K562 (cell line): ENCODE results near the gene KRTAP2-4. TPM values are rescaled to one million over a fixed set of nuclear protein-coding genes. Genes with fewer than 3 reads are reported as not detected.

ENCODE experiments used
- ATAC-seq: fragments of 200-7000 bp; cut with Tn5 transposase; 3 replicates; pipeline ENCODE4 v1.9.1; 2020; ENCODE audit warnings: moderate library complexity
- BruUV-seq: library from RNA; stranded (reverse); fragments of 400-500 nt; replicated peaks from 2 replicates; lab custom pipeline; 2021; lab: Mats Ljungman, UMichigan
- CTCF ChIA-PET: fragments of 300-600 bp; formaldehyde crosslinking; extraction: SDS; loops from one replicate; lab custom pipeline; 2021; ENCODE audit warnings: low intra/inter-chr PET ratio; lab: Yijun Ruan, JAX
- POLR2A ChIA-PET: fragments of 300-600, 350-650 bp; sonication (Branson Sonifier 250); formaldehyde crosslinking; extraction: SDS; loops from one replicate; lab custom pipeline; 2021; ENCODE audit warnings: antibody characterized with exemption, inconsistent platforms; lab: Yijun Ruan, JAX
- DNase-seq, 4 experiments: peaks; one replicate each; pipeline versions ENCODE4 v3.0.0 to v3.0.0-alpha.2; 2011 to 2018; ENCODE audit warnings: low spot score in 3 of 4, mixed read lengths in 3 of 4; ENCODE audit errors: extremely low read depth in 1 of 4
- FAIRE-seq: peaks from 2 replicates; lab custom pipeline; 2011; peaks lifted over from hg19 to GRCh38; lab: Jason Lieb, UNC
- H2AFZ ChIP-seq: 2 replicates; pipeline ENCODE4 v1.6.0; 2011; ENCODE audit warnings: low read depth, low read length, control low read depth, inconsistent platforms
- H3K27ac ChIP-seq: fragments of 200-600 bp; 3 replicates; pipeline ENCODE4 v1.8.0; 2011; ENCODE audit warnings: low read depth, mild to moderate bottlenecking, control low read depth, inconsistent platforms, low read length, moderate library complexity, mixed read lengths; ENCODE audit errors: extremely low read depth
- H3K27me3 ChIP-seq, 2 experiments: fragments of 300-600 bp in 1 of 2; 2 replicates in 1 of 2; 3 replicates in 1 of 2; pipeline versions ENCODE4 v1.6.0 to v1.8.0; 2011; ENCODE audit warnings: inconsistent platforms in 2 of 2, low read length in 2 of 2, mild to moderate bottlenecking in 1 of 2, mixed read lengths in 1 of 2, moderate library complexity in 1 of 2; ENCODE audit not compliant: control insufficient read depth in 2 of 2, insufficient read depth in 2 of 2
- H3K36me3 ChIP-seq: fragments of 300-600 bp; 3 replicates; pipeline ENCODE4 v1.8.0; 2011; ENCODE audit warnings: mild to moderate bottlenecking, low read length, inconsistent platforms; ENCODE audit not compliant: control insufficient read depth, insufficient read depth
- H3K4me1 ChIP-seq, 2 experiments: fragments of 200-600 bp in 1 of 2; replicated peaks in 1 of 2; 2 replicates in 1 of 2; 3 replicates in 1 of 2; pipeline versions ENCODE4 v1.5.1 to v1.8.0; 2011; ENCODE audit warnings: inconsistent platforms in 2 of 2, low read length in 2 of 2, mild to moderate bottlenecking in 1 of 2, mixed read lengths in 1 of 2, moderate library complexity in 1 of 2; ENCODE audit not compliant: control insufficient read depth in 2 of 2, insufficient read depth in 2 of 2
- H3K4me2 ChIP-seq: 2 replicates; pipeline ENCODE4 v1.6.1; 2011; ENCODE audit warnings: low read length, control low read depth, inconsistent platforms, mixed read lengths; ENCODE audit not compliant: insufficient read depth
- H3K4me3 ChIP-seq: fragments of 200-600 bp; sonication (generic), shearing (Covaris generic); 2 replicates; pipeline ENCODE4 v1.5.1; 2016; ENCODE audit warnings: control low read depth, inconsistent platforms
- H3K79me2 ChIP-seq: fragments of 200-600 bp; 3 replicates; pipeline ENCODE4 v1.8.0; 2011; ENCODE audit warnings: low read length, inconsistent platforms; ENCODE audit not compliant: control insufficient read depth, insufficient read depth
- H3K9ac ChIP-seq, 2 experiments: 2 replicates each; pipeline versions ENCODE4 v1.6.0 to v1.6.1; 2011; ENCODE audit warnings: low read depth in 2 of 2, low read length in 2 of 2, control low read depth in 1 of 2, inconsistent platforms in 1 of 2, mild to moderate bottlenecking in 1 of 2, mixed read lengths in 1 of 2; ENCODE audit not compliant: insufficient read depth in 1 of 2
- H3K9me1 ChIP-seq: one replicate; pipeline ENCODE4 v1.6.0; 2011; ENCODE audit warnings: inconsistent platforms, mild to moderate bottlenecking, low read length, moderate library complexity; ENCODE audit not compliant: control insufficient read depth, insufficient read depth
- H3K9me3 ChIP-seq: replicated peaks from 2 replicates; pipeline ENCODE4 v1.5.1; 2011; ENCODE audit warnings: low read depth, low read length, inconsistent platforms; ENCODE audit not compliant: control insufficient read depth, insufficient read depth
- H4K20me1 ChIP-seq: replicated peaks from 2 replicates; pipeline ENCODE4 v1.6.1; 2011; ENCODE audit warnings: low read length, inconsistent platforms, mixed read lengths; ENCODE audit not compliant: control insufficient read depth, insufficient read depth
- CBX8 ChIP-seq: fragments of 200-600 bp; sonication (generic); IDR thresholded peaks from 2 replicates; pipeline ENCODE4 v1.6.1; 2012; ENCODE audit warnings: borderline replicate concordance, mixed run types, low read depth, mild to moderate bottlenecking, moderate library complexity, mixed read lengths, low read length, control low read depth, inconsistent platforms; ENCODE audit not compliant: poor library complexity, severe bottlenecking; ENCODE audit errors: extremely low read depth
- CHD1 ChIP-seq: fragments of 200-600 bp; sonication (generic); IDR thresholded peaks from one replicate; pipeline ENCODE4 v1.6.1; 2012; ENCODE audit warnings: mild to moderate bottlenecking, moderate library complexity, low read length, inconsistent platforms
- NCOA1 ChIP-seq: fragments of 450-650 bp; IDR thresholded peaks from 2 replicates; pipeline ENCODE4 v1.6.1; 2016; ENCODE audit warnings: low read depth
- NFYB ChIP-seq: IDR thresholded peaks from 2 replicates; pipeline ENCODE4 v1.6.1; 2011; ENCODE audit warnings: mild to moderate bottlenecking, moderate library complexity; ENCODE audit not compliant: insufficient read length; ENCODE audit errors: extremely low read depth
- NKRF ChIP-seq: fragments of 450-650 bp; IDR thresholded peaks from 2 replicates; pipeline ENCODE4 v1.6.1; 2016; ENCODE audit warnings: borderline replicate concordance
- NR2F6 ChIP-seq: fragments of 450-650 bp; formaldehyde crosslinking; IDR thresholded peaks from 2 replicates; pipeline ENCODE4 v1.4.0; 2020; ENCODE audit warnings: mild to moderate bottlenecking
- POLR2H ChIP-seq: IDR thresholded peaks from 2 replicates; pipeline ENCODE4 v1.6.1; 2016; ENCODE audit warnings: missing genetic modification characterization, low read depth, mild to moderate bottlenecking, control low read depth, missing compliant biosample characterization, moderate library complexity
- SETDB1 ChIP-seq: IDR thresholded peaks from one replicate; pipeline ENCODE4 v1.6.1; 2012; ENCODE audit warnings: low read length, control low read depth, inconsistent platforms
- SLC30A9 ChIP-seq: fragments of 250-450 bp; sonication (Bioruptor Pico); IDR thresholded peaks from 2 replicates; pipeline ENCODE4 v1.8.0; 2022; ENCODE audit warnings: mild to moderate bottlenecking, moderate library complexity
- SUPT5H ChIP-seq: fragments of 450-650 bp; IDR thresholded peaks from 2 replicates; pipeline ENCODE4 v1.6.1; 2016
- ZNF224 ChIP-seq: sonication (generic); formaldehyde crosslinking; IDR thresholded peaks from 2 replicates; pipeline ENCODE4 v1.8.0; 2022; ENCODE audit warnings: mild to moderate bottlenecking, missing genetic modification reagents
- ZNF518B ChIP-seq: fragments of 250-450 bp; sonication (Bioruptor Pico); IDR thresholded peaks from 2 replicates; pipeline ENCODE4 v1.5.0; 2021; ENCODE audit warnings: mild to moderate bottlenecking, moderate library complexity
- ZNF609 ChIP-seq: sonication (generic); formaldehyde crosslinking; IDR thresholded peaks from 2 replicates; pipeline ENCODE4 v1.8.1; 2023; ENCODE audit warnings: missing genetic modification reagents, mild to moderate bottlenecking, borderline replicate concordance
- WGBS: fragments of 100-300 bp; shearing (Covaris generic); methylation state at CpG from one replicate; pipeline ENCODE4 v1.1.6; 2016; ENCODE audit warnings: low coverage, mixed read lengths; ENCODE audit not compliant: insufficient coverage; ENCODE audit errors: missing lambda C conversion rate; 5-methylcytosine and 5-hydroxymethylcytosine counted together
- in situ Hi-C: fragments of 300-500 bp; cut with MboI; formaldehyde crosslinking; loops from 4 replicates; pipeline ENCODE4 v1.15.0; 2018; ENCODE audit warnings: inconsistent platforms, mixed read lengths
- intact Hi-C: fragments of 100-400 bp; cut with micrococcal nuclease; formaldehyde crosslinking; loops from 2 replicates; pipeline ENCODE4 v1.14.2; 2022
- polyA plus RNA-seq, 8 experiments: library from polyadenylated mRNA; depleted of rRNA in 4 of 8; stranded (reverse) in 5 of 8; unstranded in 3 of 8; fragments of >200 nt; fragmentation: Nextera tagmentation in 2 of 8; fragmentation: Illumina TruSeq in 1 of 8; extraction: Ambion mirVana in 2 of 8; extraction: Trizol in 1 of 8; gene quantifications; 2 replicates each; pipeline versions ENCODE4 v1.2.1 to v1.2.3, GENCODE V29; 2011 to 2014; ENCODE audit warnings: inconsistent platforms in 1 of 8, missing spikeins in 1 of 8
- total RNA-seq, 7 experiments: library from RNA; depleted of rRNA in 6 of 7; stranded (reverse); fragments of >200 nt in 6 of 7; fragmentation: Illumina TruSeq in 2 of 7; extraction: Trizol in 2 of 7; gene quantifications; 2 replicates each; pipeline versions ENCODE4 v1.2.1 to v1.2.3, GENCODE V29; 2011 to 2021; ENCODE audit warnings: low replicate concordance in 1 of 7

The KRTAP2-4 gene
- total and polyA plus RNA-seq, 9 of the 15 experiments (the other 6 are each of a cell fraction or from before 2014, with no cell fraction given): not detected

GRCh38 chr17:41073676-41074075, 8.0 kb upstream of the KRTAP2-4 start:
- no peaks in the 10 kb centered on the region for H4K20me1 ChIP-seq
- H3K36me3 ChIP-seq: no peaks in the 10 kb centered on the region
- CTCF ChIA-PET: no interaction called here
- no peaks in the 10 kb centered on the region for H3K79me2 ChIP-seq
- no TSS peak for BruUV-seq
- no peak overlapping the region for H3K27ac ChIP-seq
- no peak for ATAC-seq
- H3K27me3 ChIP-seq: no peaks in the 10 kb centered on the region; a peak in 1 of 5 replicates
- H3K9me3 ChIP-seq: no peaks in the 10 kb centered on the region
- H3K9me1 ChIP-seq: no peaks in the 10 kb centered on the region
- WGBS: 0% methylated on average over 2 of the region's 2 CpGs
- TF ChIP-seq SETDB1 (no peak), SLC30A9 (CRISPR knock-in tag) (no peak), CBX8 (no peak), NKRF (no peak), ZNF609 (CRISPR knock-in tag) (no peak), POLR2H (no peak), ZNF224 (CRISPR knock-in tag) (no peak), NCOA1 (no peak), SUPT5H (no peak), CHD1 (no peak), NFYB (no peak), ZNF518B (CRISPR knock-in tag) (no peak), NR2F6 (no peak)
- TF ChIP-seq, all 486 proteins: peak for 0
- in situ Hi-C loops: no loop called here
- no peak overlapping the region for H3K4me2 ChIP-seq
- no peak for DNase-seq
- H3K4me1 ChIP-seq: no peaks in the 10 kb centered on the region
- no peak overlapping the region for H3K4me3 ChIP-seq
- no peak overlapping the region for H3K9ac ChIP-seq
- H2AFZ ChIP-seq: no peak overlapping the region
- no peak for FAIRE-seq
- intact Hi-C loops: no loop called here
- POLR2A ChIA-PET: no interaction called here
